Subcutaneous abdominal adipose tissue (tissue), 5 donors: Measurements from ENCODE around the gene COX10.

Source experiments
- H3K27ac ChIP-seq: one replicate; pipeline ENCODE4 v1.7.0; 2013; ENCODE audit warnings: low read depth, mild to moderate bottlenecking, inconsistent platforms, low read length, moderate library complexity
- H3K27me3 ChIP-seq, 5 donors: one replicate each; pipeline ENCODE4 v1.7.0; 2013; ENCODE audit warnings: low read length in 5 of 5, inconsistent platforms in 1 of 5; ENCODE audit not compliant: control insufficient read depth in 5 of 5, insufficient read depth in 4 of 5
- H3K36me3 ChIP-seq, 5 donors: one replicate each; pipeline ENCODE4 v1.7.0; 2013; ENCODE audit warnings: low read length in 5 of 5; ENCODE audit not compliant: control insufficient read depth in 5 of 5, insufficient read depth in 5 of 5
- H3K4me1 ChIP-seq, 5 donors: one replicate each; pipeline ENCODE4 v1.7.0; 2013; ENCODE audit warnings: low read length in 5 of 5, mild to moderate bottlenecking in 3 of 5, moderate library complexity in 1 of 5; ENCODE audit not compliant: control insufficient read depth in 5 of 5, insufficient read depth in 5 of 5
- H3K4me3 ChIP-seq, 5 donors: one replicate each; pipeline ENCODE4 v1.7.0; 2013; ENCODE audit warnings: low read length in 5 of 5, low read depth in 1 of 5
- H3K9ac ChIP-seq, 5 donors: one replicate each; pipeline ENCODE4 v1.7.0; 2013; ENCODE audit warnings: low read length in 5 of 5, mild to moderate bottlenecking in 4 of 5, moderate library complexity in 3 of 5
- H3K9me3 ChIP-seq, 5 donors: one replicate each; pipeline ENCODE4 v1.7.0; 2013; ENCODE audit warnings: low read length in 5 of 5; ENCODE audit not compliant: control insufficient read depth in 5 of 5
- donor health status: healthy.
- donor health status: healthy.
- donor health status: healthy.
- donor health status: healthy.
- donor health status: healthy.

COX10 gene

GRCh38 chr17:14135906-14136590, 66.7 kb downstream of the COX10 start:
- Histone ChIP-seq H3K9me3 (peaks cover 0 to under 1% (median 0%) of the 10 kb centered on the region in 5 donors), H3K4me3 (no peak overlapping the region), H3K9ac (no peak overlapping the region), H3K4me1 (no peaks in the 10 kb centered on the region), H3K27ac (no peak overlapping the region), H3K36me3 (no peaks in the 10 kb centered on the region), H3K27me3 (no peaks in the 10 kb centered on the region)

- H3K9me3 ChIP-seq: no peaks in the 10 kb centered on the region
- no peak overlapping the region for H3K4me3 ChIP-seq
- H3K36me3 ChIP-seq: no peaks in the 10 kb centered on the region
- H3K27me3 ChIP-seq: no peaks in the 10 kb centered on the region
- no peak overlapping the region for H3K9ac ChIP-seq
- no peak overlapping the region for H3K27ac ChIP-seq
- peaks cover 0 to 1% (median 0%) of the 10 kb centered on the region in 5 donors for H3K4me1 ChIP-seq
Measured at GRCh38 chr17:14138649-14139048, 69.3 kb downstream of the COX10 start.

- H3K9me3 ChIP-seq: no peaks in the 10 kb centered on the region
- no peak overlapping the region for H3K9ac ChIP-seq
- no peaks in the 10 kb centered on the region for H3K36me3 ChIP-seq
- peaks cover 0 to 15% (median 3%) of the 10 kb centered on the region in 5 donors for H3K4me1 ChIP-seq
- no peak overlapping the region for H3K27ac ChIP-seq
- no peaks in the 10 kb centered on the region for H3K27me3 ChIP-seq
- no peak overlapping the region for H3K4me3 ChIP-seq
Measured at GRCh38 chr17:14143688-14144087, 74.4 kb downstream of the COX10 start.

- H3K4me3 ChIP-seq: no peak overlapping the region
- no peak overlapping the region for H3K27ac ChIP-seq
- H3K36me3 ChIP-seq: no peaks in the 10 kb centered on the region
- peaks cover 0 to 15% (median 3%) of the 10 kb centered on the region in 5 donors for H3K4me1 ChIP-seq
- H3K9ac ChIP-seq: no peak overlapping the region
- no peaks in the 10 kb centered on the region for H3K27me3 ChIP-seq
- no peaks in the 10 kb centered on the region for H3K9me3 ChIP-seq
Measured at GRCh38 chr17:14144508-14144907, 75.2 kb downstream of the COX10 start.

GRCh38 chr17:14149751-14150150, 80.4 kb downstream of the COX10 start:
- Histone ChIP-seq H3K4me1 (peaks cover 0 to 4% (median under 1%) of the 10 kb centered on the region in 5 donors), H3K27ac (no peak overlapping the region), H3K4me3 (no peak overlapping the region), H3K9ac (no peak overlapping the region), H3K27me3 (no peaks in the 10 kb centered on the region), H3K36me3 (no peaks in the 10 kb centered on the region), H3K9me3 (no peaks in the 10 kb centered on the region)

GRCh38 chr17:14150619-14151018, 81.3 kb downstream of the COX10 start:
- H3K9ac ChIP-seq: no peak overlapping the region
- H3K4me1 ChIP-seq: peaks cover 0 to 3% (median 0%) of the 10 kb centered on the region in 5 donors
- H3K27ac ChIP-seq: no peak overlapping the region
- H3K36me3 ChIP-seq: no peaks in the 10 kb centered on the region
- H3K4me3 ChIP-seq: no peak overlapping the region
- no peaks in the 10 kb centered on the region for H3K9me3 ChIP-seq
- H3K27me3 ChIP-seq: no peaks in the 10 kb centered on the region

GRCh38 chr17:14152721-14153120, 83.4 kb downstream of the COX10 start:
- Histone ChIP-seq H3K36me3 (no peaks in the 10 kb centered on the region), H3K27me3 (no peaks in the 10 kb centered on the region), H3K27ac (no peak overlapping the region), H3K4me3 (no peak overlapping the region), H3K4me1 (peaks cover 0 to 3% (median 0%) of the 10 kb centered on the region in 5 donors), H3K9me3 (no peaks in the 10 kb centered on the region), H3K9ac (no peak overlapping the region)

- H3K4me3 ChIP-seq: no peak overlapping the region
- H3K4me1 ChIP-seq: no peaks in the 10 kb centered on the region
- no peak overlapping the region for H3K27ac ChIP-seq
- no peaks in the 10 kb centered on the region for H3K27me3 ChIP-seq
- no peaks in the 10 kb centered on the region for H3K36me3 ChIP-seq
- no peaks in the 10 kb centered on the region for H3K9me3 ChIP-seq
- H3K9ac ChIP-seq: no peak overlapping the region
Measured at GRCh38 chr17:14153374-14153773, 84.1 kb downstream of the COX10 start.

GRCh38 chr17:14156689-14157088, 87.4 kb downstream of the COX10 start:
- H3K27me3 ChIP-seq: no peaks in the 10 kb centered on the region
- no peak overlapping the region for H3K9ac ChIP-seq
- H3K9me3 ChIP-seq: no peaks in the 10 kb centered on the region
- no peaks in the 10 kb centered on the region for H3K4me1 ChIP-seq
- no peak overlapping the region for H3K27ac ChIP-seq
- H3K36me3 ChIP-seq: peaks cover 0 to 9% (median 2%) of the 10 kb centered on the region in 5 donors
- no peak overlapping the region for H3K4me3 ChIP-seq

GRCh38 chr17:14157822-14158221, 88.5 kb downstream of the COX10 start:
- H3K9ac ChIP-seq: no peak overlapping the region
- H3K27me3 ChIP-seq: no peaks in the 10 kb centered on the region
- H3K27ac ChIP-seq: no peak overlapping the region
- H3K4me3 ChIP-seq: no peak overlapping the region
- no peaks in the 10 kb centered on the region for H3K9me3 ChIP-seq
- H3K36me3 ChIP-seq: peaks cover 0 to 9% (median 2%) of the 10 kb centered on the region in 5 donors
- H3K4me1 ChIP-seq: no peaks in the 10 kb centered on the region
